Fibroblast of pulmonary artery (primary cell): ENCODE data around the gene IGHMBP2.

Source experiments
- DNase-seq: peaks from one replicate; pipeline ENCODE4 v3.0.0-alpha.2; 2010; ENCODE audit warnings: low read depth
- H3K4me3 ChIP-seq: replicated peaks from 2 replicates; pipeline ENCODE4 v1.5.1; 2011; ENCODE audit warnings: low read depth, mild to moderate bottlenecking, control low read depth, low read length, moderate library complexity
- TF ChIP-seq, protein P1 (sequence below): IDR thresholded peaks from 2 replicates; pipeline ENCODE4 v1.5.1; 2011; ENCODE audit warnings: mild to moderate bottlenecking, control low read depth, low read length, inconsistent platforms; ENCODE audit errors: missing control alignments

Gene IGHMBP2

DNA sequence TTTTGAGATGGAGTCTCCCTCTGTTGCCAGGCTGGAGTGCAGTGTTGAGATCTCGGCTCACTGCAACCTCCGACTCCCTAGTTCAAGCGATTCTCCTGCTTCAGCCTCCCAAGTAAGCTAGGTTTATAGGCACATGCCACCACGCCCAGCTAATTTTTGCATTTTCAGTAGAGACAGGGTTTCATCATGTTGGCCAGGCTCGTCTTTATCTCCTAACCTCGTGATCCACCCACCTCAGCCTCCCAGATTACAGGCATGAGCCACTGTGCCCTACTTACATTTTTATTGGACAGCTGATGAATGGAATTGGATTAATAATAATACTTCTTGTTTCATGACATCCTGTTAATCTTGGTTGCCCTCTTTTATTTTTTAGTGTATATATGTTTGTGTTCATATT lies 80.1 kb downstream of the IGHMBP2 start:
- TF ChIP-seq, protein P1, sequence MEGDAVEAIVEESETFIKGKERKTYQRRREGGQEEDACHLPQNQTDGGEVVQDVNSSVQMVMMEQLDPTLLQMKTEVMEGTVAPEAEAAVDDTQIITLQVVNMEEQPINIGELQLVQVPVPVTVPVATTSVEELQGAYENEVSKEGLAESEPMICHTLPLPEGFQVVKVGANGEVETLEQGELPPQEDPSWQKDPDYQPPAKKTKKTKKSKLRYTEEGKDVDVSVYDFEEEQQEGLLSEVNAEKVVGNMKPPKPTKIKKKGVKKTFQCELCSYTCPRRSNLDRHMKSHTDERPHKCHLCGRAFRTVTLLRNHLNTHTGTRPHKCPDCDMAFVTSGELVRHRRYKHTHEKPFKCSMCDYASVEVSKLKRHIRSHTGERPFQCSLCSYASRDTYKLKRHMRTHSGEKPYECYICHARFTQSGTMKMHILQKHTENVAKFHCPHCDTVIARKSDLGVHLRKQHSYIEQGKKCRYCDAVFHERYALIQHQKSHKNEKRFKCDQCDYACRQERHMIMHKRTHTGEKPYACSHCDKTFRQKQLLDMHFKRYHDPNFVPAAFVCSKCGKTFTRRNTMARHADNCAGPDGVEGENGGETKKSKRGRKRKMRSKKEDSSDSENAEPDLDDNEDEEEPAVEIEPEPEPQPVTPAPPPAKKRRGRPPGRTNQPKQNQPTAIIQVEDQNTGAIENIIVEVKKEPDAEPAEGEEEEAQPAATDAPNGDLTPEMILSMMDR = no peak
- H3K4me3 ChIP-seq = no peak overlapping the region
- DNase-seq = no peak

DNA sequence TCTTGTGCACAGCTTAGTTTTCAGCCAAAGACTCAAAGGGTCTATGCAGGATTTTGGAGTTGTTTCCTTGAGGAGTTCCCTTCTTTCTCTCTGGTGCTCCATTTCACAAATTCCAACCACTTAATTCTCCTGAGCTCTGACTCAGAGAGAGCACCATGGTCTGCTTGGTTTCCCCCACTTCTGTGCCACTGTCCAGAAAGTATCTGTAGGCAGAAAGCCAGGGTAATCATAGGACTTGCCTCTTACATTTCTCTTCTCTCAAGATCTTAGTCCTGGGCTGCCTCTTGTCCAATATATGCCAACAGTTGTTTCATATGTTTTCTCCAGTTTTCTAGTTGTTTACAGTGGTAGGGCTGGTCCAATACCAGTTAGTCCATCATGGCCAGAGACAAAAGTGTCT lies 83.5 kb downstream of the IGHMBP2 start:
- DNase-seq = no peak
- H3K4me3 ChIP-seq = no peak overlapping the region
- TF ChIP-seq, protein P1 = no peak

DNA sequence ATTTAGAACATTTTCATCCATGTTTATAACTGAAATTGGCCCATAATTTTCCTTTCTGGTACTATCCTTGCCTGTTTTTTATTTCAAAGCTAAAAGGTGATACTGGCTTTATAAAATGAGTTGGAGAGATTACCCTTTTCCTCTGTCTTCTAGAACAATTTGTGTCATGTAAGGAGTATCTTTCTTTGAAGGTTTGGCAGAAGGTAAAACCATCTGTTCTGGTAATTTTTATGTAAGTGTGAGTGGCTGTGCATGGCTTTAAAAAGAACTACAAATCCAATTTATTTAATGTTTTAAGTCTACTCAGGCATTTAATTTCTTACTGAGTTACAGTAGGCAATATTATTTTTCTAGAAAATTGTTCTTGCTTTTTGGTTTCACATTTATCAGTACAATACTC lies 84.8 kb downstream of the IGHMBP2 start:
- DNase-seq = no peak
- H3K4me3 ChIP-seq = no peak overlapping the region
- TF ChIP-seq, protein P1 = no peak
